ENCODE results near the gene FOXC1.

- TF ChIP-seq EZH2phosphoT487 (IDR thresholded peaks at IDR 0.05; ENCODE audit: insufficient read depth, low read depth) (no peak; the same call in 1 of the 2 replicates), EZH2 (IDR thresholded peaks at IDR 0.05; ENCODE audit: insufficient read depth, poor library complexity, severe bottlenecking) (peak; percentile 96)
Measured at GRCh38 chr6:1605893-1606779, 3.6 kb upstream of the FOXC1 start.
